G401.6 (cell line): ENCODE results near the gene TOGARAM2.

ENCODE experiments used
- FAIRE-seq: peaks from 2 replicates; lab custom pipeline; 2012; peaks lifted over from hg19 to GRCh38; lab: Jason Lieb, UNC

Gene TOGARAM2

GRCh38 chr2:29000481-29000880, 19.4 kb downstream of the TOGARAM2 start:
- FAIRE-seq: no peak

DNA sequence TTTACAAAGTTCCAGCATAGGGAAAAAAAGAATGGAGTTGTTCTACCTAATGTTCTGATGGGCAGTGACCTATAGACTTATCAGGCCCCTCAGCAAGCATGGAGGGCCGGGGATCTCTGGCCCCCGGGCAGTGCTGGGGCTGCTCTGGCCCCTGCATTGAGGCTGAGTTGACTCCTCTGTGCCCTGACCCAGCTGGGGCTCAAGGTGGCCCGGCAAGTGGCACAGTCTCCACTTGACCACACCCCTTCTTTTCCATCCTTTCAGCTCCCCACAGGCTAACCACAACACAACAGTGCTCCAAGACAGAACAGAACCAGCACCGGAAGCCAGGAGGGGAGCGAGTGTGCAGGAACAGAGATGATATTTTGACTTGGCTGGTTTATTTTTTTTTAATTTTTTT, 19.9 kb downstream of the TOGARAM2 start:
- no peak for FAIRE-seq

- no peak for FAIRE-seq
Observed at GRCh38 chr2:29001806-29002205, 20.7 kb downstream of the TOGARAM2 start.

DNA sequence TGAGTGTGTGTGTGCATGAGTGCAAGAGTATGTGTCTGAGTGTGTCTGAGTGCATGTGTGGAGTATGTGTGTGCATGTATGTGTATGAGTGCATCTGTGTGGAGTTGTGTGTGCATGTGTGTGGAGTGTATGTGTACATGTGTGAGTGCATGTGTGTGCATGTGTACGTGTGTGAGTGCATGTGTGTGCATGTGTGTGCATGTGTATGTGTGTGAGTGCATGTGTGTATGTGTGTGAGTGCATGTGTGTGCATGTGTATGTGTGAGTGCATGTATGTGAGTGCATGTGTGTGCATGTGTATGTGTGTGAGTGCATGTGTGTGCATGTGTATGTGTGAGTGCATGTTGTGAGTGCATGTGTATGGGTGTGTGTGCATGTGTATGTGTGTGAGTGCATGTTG, 23.7 kb downstream of the TOGARAM2 start:
- no peak for FAIRE-seq

DNA sequence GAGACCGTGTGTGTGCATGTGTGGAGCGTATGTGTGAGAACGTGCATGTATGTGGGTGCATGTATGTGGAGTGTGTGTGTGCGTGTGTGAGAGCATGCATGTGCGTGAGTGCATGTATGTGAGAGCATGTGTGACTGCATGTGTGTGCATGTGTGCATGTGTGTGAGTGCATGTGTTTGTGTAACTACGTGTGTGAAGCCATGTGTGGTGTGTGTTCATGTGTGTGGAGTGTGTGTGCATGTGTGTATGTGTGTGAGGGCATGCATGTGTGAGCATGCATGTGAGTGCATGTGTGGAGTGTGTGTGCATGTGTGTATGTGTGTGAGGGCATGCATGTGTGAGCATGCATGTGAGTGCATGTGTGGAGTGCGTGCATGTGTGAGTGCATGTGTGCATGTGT, 24.2 kb downstream of the TOGARAM2 start:
- FAIRE-seq: no peak

GRCh38 chr2:29006092-29006979, 25.2 kb downstream of the TOGARAM2 start:
- FAIRE-seq: no peak

GRCh38 chr2:29006980-29007301, 25.8 kb downstream of the TOGARAM2 start:
- no peak for FAIRE-seq

- no peak for FAIRE-seq
Observed at GRCh38 chr2:29009270-29009669, 28.2 kb downstream of the TOGARAM2 start.

DNA sequence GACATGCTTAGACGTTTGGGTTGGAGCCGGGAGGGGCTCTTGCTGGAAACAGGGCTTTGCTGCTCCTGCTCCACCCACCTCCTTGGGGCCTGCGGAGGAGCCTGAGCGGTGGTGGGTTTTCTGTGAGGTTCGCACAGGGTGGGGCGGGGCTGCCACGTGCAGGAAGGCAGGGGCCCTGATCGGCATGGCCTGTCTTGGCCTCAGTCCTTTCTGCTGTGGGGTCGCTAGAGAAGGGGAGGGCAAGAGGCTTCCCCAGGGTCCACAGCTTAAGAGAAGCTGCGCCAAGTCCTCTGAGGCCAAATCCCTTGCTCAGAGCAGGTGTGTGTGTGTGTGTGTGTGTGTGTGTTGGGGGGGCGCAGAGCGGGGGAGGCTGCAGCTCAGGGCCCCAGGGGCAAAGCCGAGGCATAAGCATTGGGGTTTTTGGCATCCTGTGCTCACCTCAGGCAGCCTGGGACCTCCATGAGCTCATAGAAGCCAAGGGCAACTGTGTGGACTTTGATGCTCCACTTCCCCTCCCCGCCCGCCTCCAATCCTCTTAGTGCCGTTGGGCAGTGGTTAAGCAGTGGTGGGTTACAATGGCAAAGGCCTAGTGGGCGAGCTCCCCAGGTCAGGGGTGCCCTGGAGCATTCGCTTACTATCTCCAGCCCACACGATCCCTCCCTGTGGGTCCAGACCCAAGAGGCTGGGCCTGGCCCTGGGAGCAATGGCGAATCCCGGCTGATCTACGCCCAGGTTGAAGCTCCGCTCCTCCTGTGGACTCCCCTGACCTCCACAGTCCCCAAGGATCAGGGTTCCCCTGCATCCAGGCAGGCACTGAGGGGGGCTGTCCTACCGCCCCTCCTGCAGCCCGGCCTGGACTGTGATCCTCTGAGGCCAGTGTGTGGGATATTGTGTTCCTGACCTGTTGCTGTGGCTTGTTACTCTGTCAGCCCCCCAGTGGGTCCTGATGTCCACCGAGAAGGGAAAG, 28.9 kb downstream of the TOGARAM2 start:
- FAIRE-seq: no peak

DNA sequence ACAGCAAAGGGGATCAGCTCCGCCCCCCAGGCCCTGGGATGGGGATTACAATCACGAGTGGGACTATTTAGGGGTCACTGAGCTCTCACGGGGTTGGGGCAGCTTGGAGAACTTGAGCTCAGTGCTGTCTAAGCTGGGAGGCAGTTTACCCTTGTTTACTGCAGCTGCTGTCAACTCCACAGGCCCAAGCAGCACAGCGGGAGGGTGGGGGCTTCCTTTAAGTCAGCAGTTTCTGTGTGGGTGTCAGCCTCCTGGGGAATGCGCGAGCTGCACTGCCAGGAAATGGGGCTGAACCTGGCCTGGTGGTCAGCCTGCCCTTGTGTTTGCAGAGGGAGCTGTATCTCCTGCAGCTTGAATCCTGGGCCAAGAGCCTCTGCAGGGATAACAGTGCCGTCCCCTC, 29.8 kb downstream of the TOGARAM2 start:
- FAIRE-seq: no peak

- FAIRE-seq: no peak
Observed at GRCh38 chr2:29011418-29012060, 30.4 kb downstream of the TOGARAM2 start.

DNA sequence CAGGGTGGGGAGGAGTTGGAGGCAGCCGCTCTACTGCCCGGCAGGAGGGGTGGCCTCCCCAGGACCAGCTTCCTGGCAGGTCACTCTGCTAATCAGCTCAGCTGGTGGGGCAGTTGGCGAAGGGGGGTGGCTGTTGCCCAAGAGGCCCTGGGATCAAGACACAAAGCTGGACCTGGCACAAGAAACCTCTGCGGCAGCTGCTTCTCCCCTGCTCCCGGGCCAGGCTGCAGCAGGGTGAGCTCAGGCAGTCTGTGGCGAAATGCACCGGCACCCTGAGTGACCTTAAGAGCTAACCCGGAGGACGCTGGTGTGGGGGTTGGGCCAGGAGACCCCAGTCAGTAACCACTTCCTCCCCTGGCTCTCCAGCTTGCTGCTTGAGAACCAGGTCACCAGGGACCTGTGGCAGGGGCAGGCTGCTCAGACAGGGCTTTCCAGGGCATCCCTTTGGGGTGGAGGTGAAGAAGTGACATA, 31.1 kb downstream of the TOGARAM2 start:
- FAIRE-seq: no peak

DNA sequence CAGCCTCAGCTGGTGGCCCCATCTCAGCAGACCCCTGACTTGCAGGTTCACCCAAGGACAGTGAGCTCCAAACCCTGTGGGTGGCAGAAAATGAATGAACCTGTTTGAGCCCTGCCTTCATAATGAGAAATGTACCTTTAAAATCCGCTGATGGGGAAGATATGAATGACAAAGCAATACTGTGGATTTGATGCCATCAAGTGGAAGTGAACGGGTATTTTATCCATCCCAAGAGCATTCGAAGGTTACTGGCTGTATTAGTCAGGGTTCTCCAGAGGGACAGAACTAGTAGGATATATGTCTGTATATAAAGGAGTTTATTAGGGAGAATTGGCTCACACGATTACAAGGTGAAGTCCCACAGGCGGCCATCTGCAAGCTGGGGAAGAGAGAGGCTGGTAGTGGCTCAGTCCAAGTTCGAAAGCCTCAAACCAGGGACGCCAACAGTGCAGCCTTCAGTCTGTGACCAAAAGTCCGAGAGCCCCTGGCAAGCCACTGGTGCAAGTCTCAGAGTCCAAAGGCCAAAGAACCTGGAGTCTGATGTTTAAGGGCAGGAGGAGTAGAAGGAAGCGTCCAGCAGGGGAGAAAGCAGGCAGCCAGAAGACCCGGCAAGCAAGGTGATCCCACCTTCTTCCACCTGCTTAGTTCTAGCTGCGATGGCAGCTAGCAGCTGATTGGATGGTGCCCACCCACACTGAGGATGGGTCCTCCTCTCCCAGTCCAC, 32.1 kb downstream of the TOGARAM2 start:
- no peak for FAIRE-seq

DNA sequence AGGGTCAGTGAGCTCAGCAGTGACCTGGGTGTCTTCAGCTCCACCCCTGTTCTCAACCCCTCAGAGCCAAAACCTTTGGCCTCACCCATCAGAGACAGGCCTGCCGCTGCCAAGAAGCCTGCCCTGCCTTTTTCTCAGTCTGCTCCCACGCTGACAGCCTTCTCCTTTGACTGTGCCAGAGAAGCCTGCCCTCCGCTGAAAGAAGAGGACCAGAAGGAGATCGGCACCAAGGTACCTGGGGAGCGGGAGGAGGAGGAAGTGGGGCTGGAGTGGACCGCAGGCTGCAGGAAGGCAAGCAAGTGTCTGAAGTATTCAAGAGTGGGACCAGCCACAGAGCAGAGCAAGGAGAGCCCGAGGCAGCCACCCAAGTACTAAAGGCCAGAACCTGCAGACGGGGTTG, 33.2 kb downstream of the TOGARAM2 start:
- no peak for FAIRE-seq

GRCh38 chr2:29014811-29015421, 33.8 kb downstream of the TOGARAM2 start:
- FAIRE-seq: no peak

DNA sequence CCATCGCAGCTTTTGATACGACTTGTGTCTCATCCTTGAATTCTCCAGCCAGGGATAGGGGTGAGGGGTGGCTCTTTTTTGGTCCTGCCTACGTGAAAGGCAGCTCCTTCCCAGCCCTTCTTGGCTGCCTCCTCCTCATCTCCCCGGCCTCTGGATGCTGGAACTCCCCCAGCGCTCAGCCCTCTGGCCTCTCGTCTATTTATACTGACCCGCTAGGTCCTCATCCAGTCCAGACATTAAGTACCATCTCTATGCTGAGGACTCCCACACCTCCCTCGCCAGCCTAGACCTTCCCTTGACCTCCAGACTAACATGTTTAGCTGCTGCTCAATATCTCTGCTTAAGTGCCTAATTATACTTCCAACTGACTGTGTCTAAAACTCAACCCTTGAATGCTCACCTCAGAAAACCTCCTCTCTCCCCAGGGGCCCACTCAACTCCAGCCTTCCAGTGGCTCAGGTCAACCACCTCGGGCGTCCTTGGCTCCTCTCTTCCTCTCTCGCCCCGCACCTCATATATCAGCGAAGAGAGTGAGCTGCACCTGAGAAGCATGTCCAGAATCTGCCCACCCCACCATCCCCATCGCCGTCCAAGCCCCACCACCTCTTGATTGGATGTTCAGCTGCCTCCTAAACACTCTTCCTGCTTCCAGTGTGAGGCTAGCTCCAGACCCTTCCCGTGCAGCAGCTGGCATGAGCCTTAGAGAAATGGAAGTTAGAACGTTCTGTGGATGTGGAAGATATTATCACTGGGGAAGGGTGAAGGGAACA, 34.8 kb downstream of the TOGARAM2 start:
- FAIRE-seq: no peak

- FAIRE-seq: no peak
Observed at GRCh38 chr2:29016504-29016903, 35.4 kb downstream of the TOGARAM2 start.

DNA sequence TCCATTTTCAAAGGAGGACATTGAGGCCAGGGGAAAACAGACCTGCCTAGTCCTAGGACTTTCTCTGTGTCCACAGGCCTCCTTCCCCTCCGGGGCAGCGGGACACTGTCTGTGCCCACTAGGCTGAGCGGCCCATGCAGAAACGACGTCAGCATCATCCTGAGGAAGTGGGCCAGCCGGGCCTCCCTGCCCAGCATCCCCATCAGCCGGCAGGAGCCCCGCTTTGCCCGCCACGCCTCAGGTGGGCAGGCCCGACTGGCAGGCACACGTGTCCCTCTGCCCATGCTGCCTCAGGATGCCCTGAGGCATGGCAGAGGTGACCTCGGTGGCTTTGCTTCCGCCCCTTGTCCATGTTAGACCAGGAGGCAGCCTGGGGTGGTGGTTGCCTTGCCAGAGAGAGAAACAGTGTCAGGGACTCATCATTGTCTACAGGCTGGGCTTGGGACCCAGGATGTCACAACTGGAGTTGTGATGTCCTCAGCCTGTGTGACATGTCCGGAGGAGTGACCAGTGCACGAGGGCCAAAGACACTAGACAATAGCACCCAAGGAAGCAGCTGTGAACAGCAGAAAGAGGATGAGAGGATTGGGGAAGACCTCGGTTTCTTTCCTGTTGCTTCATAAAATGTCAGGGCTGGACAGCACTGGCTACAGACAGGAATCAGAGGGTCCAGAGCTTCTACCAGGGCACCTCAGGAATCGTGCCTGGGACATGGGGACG, 36.8 kb downstream of the TOGARAM2 start:
- no peak for FAIRE-seq

DNA sequence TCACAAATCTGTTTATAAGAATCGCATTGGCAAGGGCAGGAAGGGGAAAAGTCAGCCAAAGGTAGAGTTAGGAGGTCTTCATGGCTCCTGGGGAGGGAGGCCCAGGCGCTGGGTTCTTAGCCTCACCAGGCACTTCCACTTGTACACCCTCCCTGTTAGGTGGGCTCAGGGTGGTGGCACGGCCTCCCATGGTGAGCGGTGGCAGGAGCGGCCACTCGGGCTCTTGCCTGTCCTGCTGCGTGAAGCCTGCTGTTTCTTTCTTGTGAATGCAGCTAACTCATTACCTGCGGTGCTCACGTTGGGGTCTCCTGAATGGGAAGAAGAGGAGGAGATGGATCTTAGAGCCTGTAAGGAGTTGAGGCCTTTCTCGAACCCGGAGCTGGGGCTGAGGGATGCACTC, 40.8 kb downstream of the TOGARAM2 start:
- no peak for FAIRE-seq

GRCh38 chr2:29022679-29023078, 41.6 kb downstream of the TOGARAM2 start:
- FAIRE-seq: no peak
